PC-3 (cell line): ENCODE results near the gene GRIA4.

Source experiments
- CTCF ChIP-seq: fragments of 300-600 bp; sonication (generic); conservative IDR thresholded peaks from 2 replicates; pipeline ENCODE4 v1.5.1; 2017; ENCODE audit warnings: antibody characterized with exemption, low read depth, mild to moderate bottlenecking, low read length
- EZH2 ChIP-seq: fragments of 300-600 bp; sonication (generic); IDR thresholded peaks from one replicate; pipeline ENCODE4 v1.6.1; 2017; ENCODE audit warnings: antibody characterized with exemption, mild to moderate bottlenecking, low read length; ENCODE audit not compliant: unreplicated experiment
- EZH2phosphoT487 ChIP-seq: fragments of 300-600 bp; sonication (generic); IDR thresholded peaks from 2 replicates; pipeline ENCODE4 v1.6.1; 2018; ENCODE audit warnings: mild to moderate bottlenecking, antibody characterized with exemption, low read length, borderline replicate concordance

GRCh38 chr11:105612771-105613170 lies 2.9 kb downstream of the GRIA4 start:
- TF ChIP-seq EZH2: no peak
- no peak for TF ChIP-seq CTCF
- no peak for TF ChIP-seq EZH2phosphoT487
